Mononuclear cell (primary cell): ENCODE data around the gene RNASE8. TPM values are rescaled to one million over a fixed set of nuclear protein-coding genes. Genes with fewer than 3 reads are reported as not detected.

Source experiments
- H3K27me3 ChIP-seq: 2 replicates; pipeline ENCODE4 v1.6.0; 2011; ENCODE audit warnings: low read length, control low read depth; ENCODE audit not compliant: insufficient read depth
- H3K4me1 ChIP-seq: 2 replicates; pipeline ENCODE4 v1.5.1; 2011; ENCODE audit warnings: mild to moderate bottlenecking, low read length, control low read depth; ENCODE audit not compliant: insufficient read depth
- H3K4me3 ChIP-seq: 2 replicates; pipeline ENCODE4 v1.5.1; 2011; ENCODE audit warnings: mild to moderate bottlenecking, low read length, moderate library complexity
- H3K9me3 ChIP-seq: 2 replicates; pipeline ENCODE4 v1.5.1; 2011; ENCODE audit warnings: low read depth, mild to moderate bottlenecking, control low read depth, low read length
- total RNA-seq: library from RNA; depleted of rRNA; stranded (reverse); fragments of >200 nt; gene quantifications from one replicate; pipeline ENCODE4 v1.2.3, GENCODE V29; 2012

RNASE8 gene
- total RNA-seq, 1 donor = not detected

DNA sequence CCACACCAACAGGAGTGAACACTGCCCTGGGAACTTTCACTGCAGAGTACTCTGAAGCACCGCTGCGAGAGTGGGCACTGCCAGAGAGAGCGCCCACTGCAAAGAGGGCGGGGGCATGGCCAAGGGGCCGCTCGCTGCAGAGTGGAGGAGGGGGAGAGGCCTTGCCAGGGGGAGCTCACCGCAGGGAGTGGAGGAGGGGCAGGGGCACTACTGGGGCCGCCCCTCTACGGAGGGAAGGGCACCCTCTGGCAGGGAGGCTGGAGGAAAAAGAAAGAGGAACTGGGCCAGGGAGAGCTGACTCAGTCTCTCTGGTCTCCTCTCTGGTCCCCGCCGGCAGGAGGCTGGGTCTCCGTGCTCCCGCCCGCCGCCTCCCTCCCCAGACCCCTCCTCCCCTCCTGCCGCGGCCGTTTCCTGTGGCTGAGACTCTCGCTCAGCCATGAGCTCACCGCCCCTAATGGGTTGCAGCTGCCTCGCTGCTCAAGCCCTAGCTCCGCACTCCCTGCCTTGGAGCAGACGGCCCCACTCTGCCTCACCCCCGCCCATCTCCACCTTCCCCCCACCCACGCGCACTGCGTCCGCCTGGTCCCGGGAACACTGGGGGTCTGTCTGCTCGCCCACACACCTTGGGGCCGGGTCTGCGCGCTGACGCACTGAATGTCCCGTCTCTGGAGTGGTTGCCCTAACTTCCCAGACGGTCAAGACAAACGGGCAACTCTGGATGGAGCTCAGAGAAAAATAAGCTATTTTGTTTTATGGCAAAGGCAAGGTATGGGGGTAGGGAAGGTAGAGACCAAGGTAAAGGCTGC, 13.8 kb downstream of the RNASE8 start:
- Histone ChIP-seq H3K9me3 (no peaks in the 10 kb centered on the region), H3K4me3 (peak overlapping the region; percentile 49), H3K27me3 (peaks cover 34% of the 10 kb centered on the region), H3K4me1 (peaks cover 45% of the 10 kb centered on the region)

DNA sequence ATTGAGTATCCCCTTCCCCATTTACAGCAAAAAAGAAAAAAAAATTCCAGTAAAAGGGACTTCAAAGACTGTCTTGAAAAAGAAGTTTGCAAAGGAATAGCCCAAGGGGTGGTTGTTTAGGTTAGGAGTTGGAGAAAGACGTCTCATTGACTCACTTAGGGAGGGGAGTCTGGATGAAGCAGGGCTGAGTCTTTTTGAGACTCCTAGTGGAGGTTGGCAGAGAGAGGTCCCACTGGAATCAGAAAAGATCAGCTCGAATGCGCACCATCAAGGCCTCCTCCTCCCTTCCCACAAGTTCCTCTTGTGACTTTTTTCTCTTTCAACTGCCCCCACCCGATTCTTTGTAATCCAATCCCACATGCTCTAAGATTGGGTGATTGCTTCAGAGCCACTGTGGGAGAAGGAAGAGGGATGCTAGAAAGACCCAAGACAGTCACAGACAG, 14.4 kb downstream of the RNASE8 start:
- Histone ChIP-seq H3K27me3 (peaks cover 32% of the 10 kb centered on the region), H3K9me3 (no peaks in the 10 kb centered on the region), H3K4me3 (peak overlapping the region; percentile 49), H3K4me1 (peaks cover 45% of the 10 kb centered on the region)

DNA sequence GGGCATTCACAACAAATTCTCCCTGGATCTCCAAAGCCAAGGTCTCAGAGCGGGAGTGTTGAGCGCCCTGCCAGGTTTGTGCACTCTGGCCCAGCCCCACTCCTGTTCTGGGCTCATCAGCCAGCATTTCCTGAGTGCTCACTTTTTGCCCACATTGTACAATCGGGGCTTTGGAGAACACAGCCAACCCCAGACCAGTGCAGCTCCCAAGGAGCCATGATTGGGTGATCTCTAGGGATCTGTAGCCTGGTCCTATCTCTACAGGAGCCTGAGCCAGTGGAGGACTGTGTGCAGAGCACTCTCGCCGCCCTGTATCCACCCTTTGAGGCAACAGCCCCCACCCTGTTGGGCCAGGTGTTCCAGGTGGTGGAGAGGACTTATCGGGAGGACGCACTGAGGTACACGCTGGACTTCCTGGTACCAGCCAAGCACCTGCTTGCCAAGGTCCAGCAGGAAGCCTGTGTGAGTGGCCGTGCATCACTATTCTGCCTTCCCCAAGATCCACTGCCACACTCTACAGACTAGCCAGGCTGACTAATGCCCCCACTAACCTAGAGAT, 15.2 kb downstream of the RNASE8 start:
- H3K4me1 ChIP-seq = peaks cover 45% of the 10 kb centered on the region
- H3K4me3 ChIP-seq = no peak overlapping the region
- no peaks in the 10 kb centered on the region for H3K9me3 ChIP-seq
- peaks cover 25% of the 10 kb centered on the region for H3K27me3 ChIP-seq

DNA sequence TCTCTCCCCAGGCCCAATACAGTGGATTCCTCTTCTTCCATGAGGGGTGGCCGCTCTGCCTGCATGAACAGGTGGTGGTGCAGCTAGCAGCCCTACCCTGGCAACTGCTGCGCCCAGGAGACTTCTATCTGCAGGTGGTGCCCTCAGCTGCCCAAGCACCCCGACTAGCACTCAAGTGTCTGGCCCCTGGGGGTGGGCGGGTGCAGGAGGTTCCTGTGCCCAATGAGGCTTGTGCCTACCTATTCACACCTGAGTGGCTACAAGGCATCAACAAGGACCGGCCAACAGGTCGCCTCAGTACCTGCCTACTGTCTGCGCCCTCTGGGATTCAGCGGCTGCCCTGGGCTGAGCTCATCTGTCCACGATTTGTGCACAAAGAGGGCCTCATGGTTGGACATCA, 16.3 kb downstream of the RNASE8 start:
- Histone ChIP-seq H3K4me1 (peaks cover 39% of the 10 kb centered on the region), H3K27me3 (peaks cover 17% of the 10 kb centered on the region), H3K9me3 (no peaks in the 10 kb centered on the region), H3K4me3 (no peak overlapping the region)

DNA sequence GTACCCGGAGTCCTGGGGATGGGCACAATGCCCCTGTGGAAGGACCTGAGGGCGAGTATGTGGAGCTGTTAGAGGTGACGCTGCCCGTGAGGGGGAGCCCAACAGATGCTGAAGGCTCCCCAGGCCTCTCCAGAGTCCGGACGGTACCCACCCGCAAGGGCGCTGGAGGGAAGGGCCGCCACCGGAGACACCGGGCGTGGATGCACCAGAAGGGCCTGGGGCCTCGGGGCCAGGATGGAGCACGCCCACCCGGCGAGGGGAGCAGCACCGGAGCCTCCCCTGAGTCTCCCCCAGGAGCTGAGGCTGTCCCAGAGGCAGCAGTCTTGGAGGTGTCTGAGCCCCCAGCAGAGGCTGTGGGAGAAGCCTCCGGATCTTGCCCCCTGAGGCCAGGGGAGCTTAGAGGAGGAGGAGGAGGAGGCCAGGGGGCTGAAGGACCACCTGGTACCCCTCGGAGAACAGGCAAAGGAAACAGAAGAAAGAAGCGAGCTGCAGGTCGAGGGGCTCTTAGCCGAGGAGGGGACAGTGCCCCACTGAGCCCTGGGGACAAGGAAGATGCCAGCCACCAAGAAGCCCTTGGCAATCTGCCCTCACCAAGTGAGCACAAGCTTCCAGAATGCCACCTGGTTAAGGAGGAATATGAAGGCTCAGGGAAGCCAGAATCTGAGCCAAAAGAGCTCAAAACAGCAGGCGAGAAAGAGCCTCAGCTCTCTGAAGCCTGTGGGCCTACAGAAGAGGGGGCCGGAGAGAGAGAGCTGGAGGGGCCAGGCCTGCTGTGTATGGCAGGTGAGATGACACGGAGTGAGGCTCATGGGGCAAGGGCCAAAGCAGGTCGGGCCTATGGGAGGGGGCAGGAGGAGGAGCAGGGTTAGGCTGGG, 17.0 kb downstream of the RNASE8 start:
- peaks cover 32% of the 10 kb centered on the region for H3K4me1 ChIP-seq

DNA sequence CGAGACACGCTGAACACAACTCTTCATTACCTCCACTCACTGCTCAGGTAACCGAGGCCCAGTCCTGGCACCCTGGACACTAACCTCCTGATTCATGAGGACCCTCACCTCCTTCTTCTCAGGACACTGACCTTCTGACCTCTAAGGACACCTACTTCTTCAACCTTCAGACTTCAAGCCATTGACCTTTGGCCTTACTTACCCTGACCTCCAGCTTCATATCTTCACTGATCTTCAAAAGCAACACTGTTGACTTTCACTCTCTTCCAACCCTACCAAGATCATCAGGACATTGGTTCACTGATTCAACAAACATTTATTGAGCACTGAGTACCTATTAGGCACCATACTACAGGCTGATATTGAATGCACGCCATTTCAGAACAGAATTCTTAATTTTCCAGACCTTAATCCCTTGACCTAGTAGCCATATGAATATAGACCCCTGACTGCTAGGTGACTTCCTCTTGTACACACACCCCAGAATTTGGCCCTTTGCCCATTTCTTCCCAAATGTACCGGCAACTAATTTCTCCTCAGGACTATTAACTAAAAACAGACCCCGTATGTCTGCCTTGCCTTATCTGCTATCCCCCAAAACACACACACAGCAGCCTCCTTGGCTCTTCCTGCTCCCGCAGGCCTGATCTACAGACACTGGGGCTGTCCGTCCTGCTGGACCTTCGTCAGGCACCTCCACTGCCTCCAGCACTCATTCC, 18.3 kb downstream of the RNASE8 start:
- Histone ChIP-seq H3K4me1 (peaks cover 23% of the 10 kb centered on the region), H3K9me3 (no peaks in the 10 kb centered on the region), H3K4me3 (no peak overlapping the region), H3K27me3 (peaks cover 2% of the 10 kb centered on the region)

More for the DNA sequence above, 17.0 kb downstream of the RNASE8 start:
- no peak overlapping the region for H3K4me3 ChIP-seq
- no peaks in the 10 kb centered on the region for H3K9me3 ChIP-seq
- H3K27me3 ChIP-seq = peaks cover 10% of the 10 kb centered on the region

DNA sequence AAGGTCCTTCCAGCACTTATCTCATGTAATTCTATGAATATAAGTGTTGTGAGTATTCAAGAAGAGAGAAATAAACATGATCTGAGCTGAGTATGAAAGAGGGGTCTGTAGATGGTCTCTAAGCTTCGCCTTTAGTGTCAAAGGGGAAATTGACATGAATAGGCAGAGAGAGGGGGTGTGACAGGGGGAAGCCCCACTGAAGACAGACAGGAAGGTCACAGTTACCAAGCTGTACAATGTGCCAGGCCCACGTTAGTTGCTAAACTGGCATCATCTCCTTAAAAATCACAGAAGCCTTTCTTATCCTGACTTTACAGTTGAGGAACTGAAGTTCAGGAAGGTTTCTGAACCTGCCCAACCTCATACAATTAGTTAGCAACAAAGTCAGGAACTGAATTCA, 20.1 kb downstream of the RNASE8 start:
- no peak overlapping the region for H3K4me3 ChIP-seq
- peaks cover 6% of the 10 kb centered on the region for H3K4me1 ChIP-seq
- H3K27me3 ChIP-seq = no peaks in the 10 kb centered on the region
- H3K9me3 ChIP-seq = no peaks in the 10 kb centered on the region

DNA sequence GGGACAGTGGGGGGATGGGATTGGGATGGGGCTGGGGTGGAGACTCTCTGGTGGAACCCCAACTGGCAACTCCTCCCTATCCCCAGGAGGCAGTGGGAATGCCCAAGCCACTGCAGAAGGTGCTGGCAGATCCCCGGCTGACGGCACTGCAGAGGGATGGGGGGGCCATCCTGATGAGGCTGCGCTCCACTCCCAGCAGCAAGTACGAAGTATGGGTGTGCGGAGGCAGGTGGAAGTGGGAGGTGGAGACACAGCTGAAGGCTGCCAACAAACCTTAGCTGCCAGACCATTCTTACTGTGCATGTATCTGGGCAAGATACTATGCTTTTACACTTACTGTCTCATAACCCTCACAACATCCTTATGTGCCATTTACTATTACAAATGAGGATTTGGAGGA, 20.7 kb downstream of the RNASE8 start:
- Histone ChIP-seq H3K9me3 (no peaks in the 10 kb centered on the region), H3K4me3 (no peak overlapping the region), H3K27me3 (no peaks in the 10 kb centered on the region), H3K4me1 (no peaks in the 10 kb centered on the region)

DNA sequence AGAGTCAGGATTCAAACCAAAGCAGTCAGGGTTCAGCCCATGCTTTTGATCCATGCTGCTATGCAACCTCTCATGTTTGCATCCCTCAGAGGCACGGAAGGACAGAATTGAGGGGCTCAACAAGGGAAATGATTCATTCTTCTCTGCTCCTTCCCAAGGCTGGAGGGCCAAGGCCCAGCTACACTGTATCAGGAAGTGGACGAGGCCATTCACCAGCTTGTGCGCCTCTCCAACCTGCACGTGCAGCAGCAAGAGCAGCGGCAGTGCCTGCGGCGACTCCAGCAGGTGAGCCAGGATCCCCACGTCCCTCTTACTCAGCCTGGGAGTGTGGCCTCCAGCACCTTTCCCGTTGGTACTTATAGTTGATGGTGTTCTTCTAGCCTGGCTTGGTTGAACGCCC, 21.1 kb downstream of the RNASE8 start:
- no peaks in the 10 kb centered on the region for H3K9me3 ChIP-seq

DNA sequence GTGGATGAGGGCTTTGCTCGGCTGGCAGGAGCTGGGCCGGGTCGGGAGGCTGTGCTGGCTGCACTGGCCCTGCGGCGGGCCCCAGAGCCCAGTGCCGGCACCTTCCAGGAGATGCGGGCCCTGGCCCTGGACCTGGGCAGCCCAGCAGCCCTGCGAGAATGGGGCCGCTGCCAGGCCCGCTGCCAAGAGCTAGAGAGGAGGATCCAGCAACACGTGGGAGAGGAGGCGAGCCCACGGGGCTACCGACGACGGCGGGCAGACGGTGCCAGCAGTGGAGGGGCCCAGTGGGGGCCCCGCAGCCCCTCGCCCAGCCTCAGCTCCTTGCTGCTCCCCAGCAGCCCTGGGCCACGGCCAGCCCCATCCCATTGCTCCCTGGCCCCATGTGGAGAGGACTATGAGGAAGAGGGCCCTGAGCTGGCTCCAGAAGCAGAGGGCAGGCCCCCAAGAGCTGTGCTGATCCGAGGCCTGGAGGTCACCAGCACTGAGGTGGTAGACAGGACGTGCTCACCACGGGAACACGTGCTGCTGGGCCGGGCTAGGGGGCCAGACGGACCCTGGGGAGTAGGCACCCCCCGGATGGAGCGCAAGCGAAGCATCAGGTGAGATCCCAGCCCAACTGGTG, 24.0 kb downstream of the RNASE8 start:
- Histone ChIP-seq H3K4me1 (peaks cover 25% of the 10 kb centered on the region), H3K4me3 (no peak overlapping the region), H3K27me3 (no peaks in the 10 kb centered on the region), H3K9me3 (no peaks in the 10 kb centered on the region)

More for the DNA sequence above, 21.1 kb downstream of the RNASE8 start:
- no peak overlapping the region for H3K4me3 ChIP-seq
- no peaks in the 10 kb centered on the region for H3K4me1 ChIP-seq
- no peaks in the 10 kb centered on the region for H3K27me3 ChIP-seq

DNA sequence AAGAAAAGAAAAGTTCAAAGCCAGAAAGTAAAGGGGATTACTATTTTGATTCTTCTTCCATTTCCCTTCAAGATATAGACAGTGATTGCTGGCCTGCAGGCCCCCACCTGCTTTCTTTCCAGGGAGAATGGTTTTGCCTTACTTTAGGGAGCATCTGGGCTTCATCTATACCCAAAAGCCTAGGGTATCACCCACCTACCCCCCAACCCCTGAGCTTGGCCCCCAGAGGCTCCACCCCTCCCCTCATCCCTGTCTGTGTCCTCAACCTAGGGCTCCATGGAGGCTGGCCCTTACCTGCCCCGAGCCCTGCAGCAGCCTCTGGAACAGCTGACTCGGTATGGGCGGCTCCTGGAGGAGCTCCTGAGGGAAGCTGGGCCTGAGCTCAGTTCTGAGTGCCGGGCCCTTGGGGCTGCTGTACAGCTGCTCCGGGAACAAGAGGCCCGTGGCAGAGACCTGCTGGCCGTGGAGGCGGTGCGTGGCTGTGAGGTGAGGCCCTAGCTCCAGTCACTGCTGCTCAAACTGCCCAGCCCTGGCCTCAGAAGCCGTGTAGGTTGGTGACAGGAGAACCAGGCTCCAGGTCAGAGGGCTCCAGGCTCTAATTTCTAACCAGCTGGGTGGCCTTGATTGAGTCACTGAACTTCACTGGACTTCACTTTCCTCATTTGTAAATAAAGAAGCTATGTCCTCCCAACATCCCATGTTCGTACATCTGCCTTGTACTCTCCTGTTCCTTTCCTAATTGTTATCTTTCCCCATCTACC, 26.1 kb downstream of the RNASE8 start:
- Histone ChIP-seq H3K4me3 (no peak overlapping the region), H3K4me1 (peaks cover 46% of the 10 kb centered on the region), H3K27me3 (no peaks in the 10 kb centered on the region), H3K9me3 (no peaks in the 10 kb centered on the region)

DNA sequence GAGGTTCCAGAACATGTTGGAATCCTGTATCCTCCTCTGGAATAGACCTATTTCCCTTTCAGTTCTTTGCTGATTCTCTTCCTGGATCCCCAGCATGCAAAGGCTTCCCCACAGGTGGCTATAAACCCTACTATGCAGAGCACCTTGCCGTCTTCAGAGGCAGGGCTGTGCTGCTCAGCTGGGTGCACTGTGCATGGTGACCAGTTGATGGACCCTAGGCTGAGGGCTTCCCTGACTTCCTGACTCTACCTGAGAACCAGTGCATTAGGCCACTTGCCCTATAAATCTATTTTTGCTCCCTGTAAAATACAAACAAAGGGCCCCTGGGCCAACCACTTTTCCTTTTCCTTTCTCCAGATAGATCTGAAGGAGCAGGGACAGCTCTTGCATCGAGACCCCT, 26.8 kb downstream of the RNASE8 start:
- no peaks in the 10 kb centered on the region for H3K27me3 ChIP-seq
- H3K9me3 ChIP-seq = no peaks in the 10 kb centered on the region
- H3K4me3 ChIP-seq = no peak overlapping the region
- H3K4me1 ChIP-seq = peaks cover 46% of the 10 kb centered on the region

DNA sequence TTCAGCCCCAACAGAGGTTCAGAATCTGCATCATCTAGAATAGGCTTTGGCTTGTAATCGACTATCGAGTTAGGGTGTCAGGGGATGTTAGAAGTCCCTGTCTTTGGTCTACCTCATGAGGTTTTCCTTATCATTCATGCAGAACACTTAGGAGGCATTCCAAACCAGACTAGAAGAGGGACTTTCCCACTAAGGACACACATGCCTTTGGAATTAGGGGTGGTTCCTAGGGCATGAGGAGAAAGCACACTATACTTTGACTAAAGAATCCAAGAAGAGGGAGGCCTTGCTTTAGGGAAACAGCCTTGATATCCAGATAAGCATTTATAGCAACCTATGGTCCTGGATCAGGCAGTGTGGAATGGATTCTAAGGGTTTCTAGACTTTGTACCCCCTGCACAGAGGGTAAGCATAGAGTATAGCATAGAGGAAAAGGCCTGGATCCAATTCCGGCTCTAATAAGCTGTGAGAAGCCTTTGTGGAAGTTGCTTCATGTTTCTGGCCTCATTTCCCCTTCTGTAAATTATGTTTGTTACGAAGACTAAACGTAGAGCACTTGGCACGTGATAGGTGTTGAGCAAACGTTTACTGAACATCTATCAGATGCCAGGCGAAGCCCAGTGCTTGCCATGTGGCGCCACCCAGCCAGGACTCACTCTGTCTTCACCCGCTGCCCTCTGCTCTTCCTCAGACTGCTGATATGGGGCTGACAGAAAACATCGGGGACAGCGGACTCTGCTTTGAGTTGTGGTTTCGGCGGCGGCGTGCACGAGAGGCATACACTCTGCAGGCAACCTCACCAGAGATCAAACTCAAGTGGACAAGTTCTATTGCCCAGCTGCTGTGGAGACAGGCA, 27.6 kb downstream of the RNASE8 start:
- Histone ChIP-seq H3K4me3 (no peak overlapping the region), H3K9me3 (no peaks in the 10 kb centered on the region), H3K4me1 (peaks cover 46% of the 10 kb centered on the region), H3K27me3 (no peaks in the 10 kb centered on the region)
